Thymus (tissue), 11 donors: ENCODE data around the gene RAB3GAP1. TPM values are rescaled to one million over a fixed set of nuclear protein-coding genes. Genes with fewer than 3 reads are reported as not detected.

ENCODE experiments used
- DNase-seq, 9 donors: peaks; one replicate each; pipeline ENCODE4 v3.0.0-alpha.2; 2013; ENCODE audit warnings: low spot score in 9 of 9, low read depth in 6 of 9, missing footprints in 1 of 9
- H3K27ac ChIP-seq, 2 donors: one replicate each; pipeline ENCODE4 v1.5.1; 2013; ENCODE audit warnings: control low read depth in 1 of 2, low read depth in 1 of 2, low read length in 1 of 2, mild to moderate bottlenecking in 1 of 2, moderate library complexity in 1 of 2
- H3K27me3 ChIP-seq, 2 donors: one replicate each; pipeline ENCODE4 v1.5.1; 2013; ENCODE audit warnings: low read length in 1 of 2; ENCODE audit not compliant: control insufficient read depth in 2 of 2, insufficient read depth in 1 of 2
- H3K36me3 ChIP-seq, 2 donors: one replicate each; pipeline ENCODE4 v1.5.1; 2013; ENCODE audit warnings: low read length in 1 of 2, mild to moderate bottlenecking in 1 of 2, moderate library complexity in 1 of 2; ENCODE audit not compliant: control insufficient read depth in 2 of 2, insufficient read depth in 2 of 2
- H3K4me1 ChIP-seq, 2 donors: one replicate each; pipeline ENCODE4 v1.5.1; 2013; ENCODE audit warnings: low read length in 2 of 2; ENCODE audit not compliant: control insufficient read depth in 2 of 2, insufficient read depth in 2 of 2
- H3K4me3 ChIP-seq, 2 donors: one replicate each; pipeline ENCODE4 v1.5.1; 2013; ENCODE audit warnings: low read length in 2 of 2, control low read depth in 1 of 2, mild to moderate bottlenecking in 1 of 2
- H3K9me3 ChIP-seq, 2 donors: one replicate each; pipeline ENCODE4 v1.5.1; 2013; ENCODE audit warnings: low read length in 1 of 2, mild to moderate bottlenecking in 1 of 2; ENCODE audit not compliant: control insufficient read depth in 2 of 2, insufficient read depth in 1 of 2
- WGBS: extraction: QIAGEN DNeasy Blood & Tissue Kit; methylation state at CpG from one replicate; pipeline ENCODE4 v1.1.7; 2013; 5-methylcytosine and 5-hydroxymethylcytosine counted together
- polyA plus RNA-seq: library from polyadenylated mRNA; stranded (reverse); fragments of 200-250 nt; gene quantifications from one replicate; pipeline ENCODE4 v1.2.3, GENCODE V29; 2013
- total RNA-seq: library from RNA; stranded (reverse); fragments of 120-200 nt; gene quantifications from one replicate; pipeline ENCODE4 v1.2.4, GENCODE V29; 2013
- donor health status: healthy.

The RAB3GAP1 gene
- total and polyA plus RNA-seq, 2 donors: 25.5 to 29.8 TPM

DNA sequence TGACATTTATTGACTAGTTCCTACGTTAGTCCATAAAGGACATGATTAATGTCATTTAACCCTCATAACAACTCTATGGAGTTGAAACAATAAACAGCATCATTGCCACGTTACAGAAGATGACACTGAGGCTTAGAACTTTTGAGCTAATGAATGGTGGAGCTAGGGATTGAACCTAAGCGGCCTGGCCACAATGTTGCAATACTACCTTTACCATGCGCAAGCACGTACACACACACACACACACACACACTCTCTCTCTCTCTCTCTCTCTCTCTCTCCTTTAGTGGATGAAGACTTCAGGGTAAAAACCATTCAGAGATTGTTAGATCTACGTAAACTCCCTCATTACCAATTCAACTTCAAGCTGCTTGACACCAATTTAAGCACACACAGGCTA lies 4.0 kb upstream of the RAB3GAP1 start:
- Histone ChIP-seq H3K9me3 (no peaks in the 10 kb centered on the region), H3K36me3 (no peaks in the 10 kb centered on the region), H3K4me3 (no peak overlapping the region), H3K4me1 (peaks cover 2 to 11% of the 10 kb centered on the region in 2 donors), H3K27ac (no peak overlapping the region), H3K27me3 (no peaks in the 10 kb centered on the region)
- 95% methylated on average over 6 of the region's 6 CpGs for WGBS
- no peak for DNase-seq

GRCh38 chr2:135050132-135050531 lies 2.0 kb upstream of the RAB3GAP1 start:
- DNase-seq: no peak
- Histone ChIP-seq H3K36me3 (no peaks in the 10 kb centered on the region), H3K9me3 (no peaks in the 10 kb centered on the region), H3K27ac (no peak overlapping the region), H3K4me3 (no peak overlapping the region), H3K27me3 (no peaks in the 10 kb centered on the region), H3K4me1 (peaks cover 9 to 14% of the 10 kb centered on the region in 2 donors)
- 99% methylated on average over 3 of the region's 3 CpGs for WGBS

GRCh38 chr2:135050684-135051083 lies 1.4 kb upstream of the RAB3GAP1 start:
- H3K27me3 ChIP-seq: no peaks in the 10 kb centered on the region
- H3K4me1 ChIP-seq: peaks cover 9 to 14% of the 10 kb centered on the region in 2 donors
- no peak for DNase-seq
- no peak overlapping the region for H3K4me3 ChIP-seq
- H3K36me3 ChIP-seq: no peaks in the 10 kb centered on the region
- 96% methylated on average over 6 of the region's 6 CpGs for WGBS
- no peaks in the 10 kb centered on the region for H3K9me3 ChIP-seq
- no peak overlapping the region for H3K27ac ChIP-seq

DNA sequence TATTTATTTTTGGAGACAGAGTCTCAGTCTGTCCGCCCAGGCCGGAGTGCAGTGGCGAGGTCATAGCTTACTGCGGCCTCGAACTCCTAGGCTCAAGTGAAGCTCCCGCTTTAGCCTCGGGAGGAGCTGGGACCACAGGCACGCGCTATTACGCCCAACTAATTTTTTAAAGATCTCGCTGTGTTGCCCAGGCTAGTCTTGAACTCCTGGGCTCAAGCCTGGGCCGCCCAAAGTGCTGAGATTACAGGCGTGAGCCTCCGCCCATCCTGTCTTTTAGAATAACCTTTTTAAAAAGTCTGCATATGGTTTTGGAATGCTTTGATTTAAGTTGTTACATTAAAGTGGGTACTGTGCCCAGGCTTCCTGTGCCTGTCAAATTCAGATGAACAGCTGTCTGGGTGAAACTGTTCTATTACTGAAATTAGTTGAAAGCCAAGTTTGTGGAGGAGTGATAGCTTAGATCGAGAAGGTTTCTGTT lies 944 bp downstream of the RAB3GAP1 start:
- 35% methylated on average over 15 of the region's 15 CpGs for WGBS
- H3K9me3 ChIP-seq: no peaks in the 10 kb centered on the region
- no peaks in the 10 kb centered on the region for H3K27me3 ChIP-seq
- peak in 6 of 9 donors; percentile 4 to 48 (median 20) for DNase-seq
- H3K4me1 ChIP-seq: peaks cover 9 to 14% of the 10 kb centered on the region in 2 donors
- H3K36me3 ChIP-seq: no peaks in the 10 kb centered on the region
- peak overlapping the region; percentile 66 to 77 for H3K4me3 ChIP-seq
- H3K27ac ChIP-seq: peak overlapping the region; percentile 72 to 99

GRCh38 chr2:135055182-135055786 lies 3.2 kb downstream of the RAB3GAP1 start:
- H3K9me3 ChIP-seq: no peaks in the 10 kb centered on the region
- 98% methylated on average over 2 of the region's 2 CpGs for WGBS
- H3K4me1 ChIP-seq: peaks cover 9 to 11% of the 10 kb centered on the region in 2 donors
- no peak for DNase-seq
- H3K36me3 ChIP-seq: peaks cover under 1 to 2% of the 10 kb centered on the region in 2 donors
- H3K4me3 ChIP-seq: no peak overlapping the region
- no peak overlapping the region for H3K27ac ChIP-seq
- no peaks in the 10 kb centered on the region for H3K27me3 ChIP-seq

DNA sequence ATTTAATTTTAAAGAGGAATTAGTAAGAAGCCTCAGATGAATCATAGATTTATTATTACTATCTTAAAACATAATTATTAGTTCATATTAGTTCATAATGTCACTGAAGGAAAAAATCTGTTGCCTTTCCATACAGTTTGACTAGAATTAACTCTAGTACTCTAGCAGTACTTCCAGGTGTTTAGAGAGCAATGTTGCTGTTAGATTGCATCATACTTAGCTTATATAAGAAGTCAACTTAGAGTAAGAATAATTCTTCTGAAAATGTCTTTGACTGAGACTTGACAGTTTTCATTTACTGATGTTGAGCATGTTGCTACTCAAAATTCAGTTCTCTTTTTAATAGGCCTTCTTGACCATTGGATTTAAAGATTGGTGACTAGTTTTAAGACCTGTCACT lies 4.7 kb downstream of the RAB3GAP1 start:
- H3K27me3 ChIP-seq: no peaks in the 10 kb centered on the region
- no peak overlapping the region for H3K4me3 ChIP-seq
- peaks cover 6 to 8% of the 10 kb centered on the region in 2 donors for H3K36me3 ChIP-seq
- no peaks in the 10 kb centered on the region for H3K9me3 ChIP-seq
- H3K27ac ChIP-seq: no peak overlapping the region
- peaks cover 6 to 9% of the 10 kb centered on the region in 2 donors for H3K4me1 ChIP-seq
- no peak for DNase-seq

DNA sequence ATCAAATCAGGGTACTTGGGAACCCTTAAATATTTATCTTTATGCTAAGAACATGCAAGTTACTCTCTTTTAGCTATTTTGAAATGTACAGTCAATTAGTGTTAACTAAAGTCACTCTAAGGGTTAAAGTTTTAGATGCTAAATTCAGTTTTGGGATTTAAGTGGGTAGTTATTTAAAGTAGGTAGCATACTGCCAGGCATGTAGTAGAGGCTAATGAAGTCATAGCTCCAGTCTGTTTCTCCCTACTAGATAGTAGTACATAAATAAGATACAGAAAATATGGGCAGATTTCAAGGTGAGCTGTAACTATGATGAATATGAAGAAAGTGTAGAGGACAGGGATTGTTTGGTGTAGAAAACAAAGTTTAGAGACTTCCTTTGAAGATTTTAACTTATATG lies 7.5 kb downstream of the RAB3GAP1 start:
- no peak for DNase-seq
- Histone ChIP-seq H3K9me3 (no peaks in the 10 kb centered on the region), H3K4me3 (no peak overlapping the region), H3K4me1 (no peaks in the 10 kb centered on the region), H3K27ac (no peak overlapping the region), H3K27me3 (no peaks in the 10 kb centered on the region), H3K36me3 (peaks cover 11 to 15% of the 10 kb centered on the region in 2 donors)

DNA sequence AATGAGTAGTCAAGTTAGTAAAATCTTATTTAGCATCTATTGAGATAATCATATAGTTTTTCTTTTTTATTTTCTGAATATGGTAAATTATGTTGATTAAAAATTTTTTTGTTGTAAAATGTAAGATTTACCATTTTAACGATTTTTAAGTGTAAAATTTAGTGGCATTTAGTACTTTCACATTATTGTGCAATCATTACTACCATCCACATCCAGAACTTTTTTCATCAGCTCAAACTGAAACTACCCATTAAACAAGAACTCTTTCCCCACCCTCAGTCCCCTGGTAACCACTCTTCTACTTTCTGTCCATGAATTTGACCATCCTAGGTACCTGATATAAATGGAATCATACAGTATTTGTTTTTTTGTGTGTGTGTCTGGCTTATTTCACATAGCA lies 11.1 kb downstream of the RAB3GAP1 start:
- Histone ChIP-seq H3K9me3 (no peaks in the 10 kb centered on the region), H3K4me3 (no peak overlapping the region), H3K36me3 (peaks cover 11 to 19% of the 10 kb centered on the region in 2 donors), H3K27ac (no peak overlapping the region), H3K27me3 (no peaks in the 10 kb centered on the region), H3K4me1 (no peaks in the 10 kb centered on the region)
- 98% methylated on average over 1 of the region's 1 CpG for WGBS
- DNase-seq: no peak

DNA sequence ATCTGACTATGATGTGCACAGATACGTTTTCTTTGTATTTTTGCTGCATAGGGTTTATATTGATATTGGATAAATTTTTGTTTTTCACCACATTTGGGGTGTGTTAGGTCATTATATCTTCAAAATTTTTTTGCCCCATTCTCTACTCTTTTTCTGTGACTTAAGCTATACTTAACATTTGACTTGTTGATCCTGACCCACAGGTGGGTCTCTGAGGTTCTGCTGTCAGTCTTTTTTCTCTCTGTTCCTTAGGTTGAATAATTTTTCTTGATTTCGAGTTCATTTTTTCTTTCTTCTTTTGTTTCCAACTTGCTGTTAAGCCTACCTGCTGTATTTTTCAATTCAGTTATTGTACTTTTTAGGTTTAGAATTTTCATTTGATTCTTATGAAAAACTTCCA lies 12.1 kb downstream of the RAB3GAP1 start:
- H3K36me3 ChIP-seq: peaks cover 11 to 19% of the 10 kb centered on the region in 2 donors
- no peaks in the 10 kb centered on the region for H3K27me3 ChIP-seq
- H3K4me3 ChIP-seq: no peak overlapping the region
- H3K9me3 ChIP-seq: no peaks in the 10 kb centered on the region
- H3K4me1 ChIP-seq: no peaks in the 10 kb centered on the region
- no peak overlapping the region for H3K27ac ChIP-seq
- DNase-seq: no peak
- 96% methylated on average over 2 of the region's 2 CpGs for WGBS
